ENCODE results near the gene DSCAM. TPM values are rescaled to one million over a fixed set of nuclear protein-coding genes. Genes with fewer than 3 reads are reported as not detected.

The DSCAM gene
- total RNA-seq, 1 experiment from 2014 or later, result 0.03 TPM

- no peak for DNase-seq (ENCODE audit: low read depth)
These were observed 139.9 kb downstream of the DSCAM start for GRCh38 chr21:40706806-40707655.

GRCh38 chr21:40706176-40706575 lies 140.8 kb downstream of the DSCAM start:
- no peak for DNase-seq (ENCODE audit: low read depth)

DNA sequence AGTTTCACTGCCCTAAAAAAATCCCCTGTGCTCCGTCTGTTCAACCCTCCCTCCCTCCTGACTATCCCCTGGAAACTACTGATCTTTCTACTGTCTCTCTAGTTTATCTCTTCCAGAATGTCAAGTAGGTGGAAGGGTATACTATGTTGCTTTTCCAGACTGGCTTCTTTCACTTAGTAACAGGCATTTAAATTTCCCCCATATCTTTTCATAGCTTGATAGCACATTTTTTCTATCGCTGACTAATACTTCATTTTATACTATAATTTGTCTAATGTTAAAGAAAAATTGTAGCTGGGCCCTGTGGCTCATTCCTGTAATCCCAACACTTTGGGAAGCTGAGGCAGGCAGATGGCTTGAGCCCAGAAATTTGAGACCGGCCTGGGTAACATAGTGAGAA lies 142.8 kb downstream of the DSCAM start:
- no peak for DNase-seq (ENCODE audit: low read depth)

DNA sequence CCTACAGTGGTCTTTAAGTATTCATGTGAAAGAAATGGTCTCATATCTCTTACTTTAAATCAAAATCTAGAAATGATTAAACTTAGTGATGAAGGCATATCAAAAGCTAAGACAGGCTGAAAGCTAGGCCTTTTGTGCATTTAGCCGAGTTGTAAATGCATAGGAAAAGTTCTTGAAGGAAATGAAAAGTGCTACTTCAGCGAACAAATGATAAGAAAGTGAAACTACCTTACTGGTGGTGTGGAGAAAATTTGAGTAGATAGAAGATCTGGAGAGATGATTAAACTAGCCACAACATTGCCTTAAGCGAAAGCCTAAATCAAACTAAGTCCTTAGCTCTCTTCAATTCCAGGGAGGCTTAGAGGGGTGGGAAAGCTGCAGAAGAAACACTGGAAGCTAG lies 147.6 kb downstream of the DSCAM start:
- no peak for DNase-seq (ENCODE audit: low read depth)

- DNase-seq (ENCODE audit: low read depth), result no peak
These were observed 150.7 kb downstream of the DSCAM start for GRCh38 chr21:40696246-40696645.

DNA sequence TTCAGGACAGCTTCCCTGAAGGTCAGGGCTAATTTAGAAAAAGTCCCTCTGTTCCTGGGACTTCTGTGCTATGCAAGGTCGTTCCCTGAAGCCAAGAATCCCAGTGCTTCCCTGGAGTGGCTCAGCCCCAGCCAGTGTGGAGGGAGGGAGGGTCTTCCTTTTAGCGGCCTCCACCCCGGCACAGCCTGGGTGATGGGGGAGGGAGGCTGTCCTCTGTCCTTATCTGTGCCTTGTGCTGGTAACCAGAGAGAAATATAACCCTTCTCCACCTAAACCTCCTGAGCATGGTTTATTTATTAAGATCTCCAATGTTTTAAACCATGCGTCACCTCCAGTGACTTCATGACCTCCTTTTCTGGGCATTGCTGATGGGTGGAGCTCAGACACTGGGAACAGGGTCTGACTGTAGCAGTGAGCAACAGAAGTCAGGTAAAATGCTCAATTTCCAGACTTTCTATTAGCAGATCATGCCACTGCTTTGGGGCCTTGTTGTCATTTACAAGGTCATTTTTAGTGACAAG lies 157.1 kb downstream of the DSCAM start:
- no peak for DNase-seq (ENCODE audit: low read depth)

DNA sequence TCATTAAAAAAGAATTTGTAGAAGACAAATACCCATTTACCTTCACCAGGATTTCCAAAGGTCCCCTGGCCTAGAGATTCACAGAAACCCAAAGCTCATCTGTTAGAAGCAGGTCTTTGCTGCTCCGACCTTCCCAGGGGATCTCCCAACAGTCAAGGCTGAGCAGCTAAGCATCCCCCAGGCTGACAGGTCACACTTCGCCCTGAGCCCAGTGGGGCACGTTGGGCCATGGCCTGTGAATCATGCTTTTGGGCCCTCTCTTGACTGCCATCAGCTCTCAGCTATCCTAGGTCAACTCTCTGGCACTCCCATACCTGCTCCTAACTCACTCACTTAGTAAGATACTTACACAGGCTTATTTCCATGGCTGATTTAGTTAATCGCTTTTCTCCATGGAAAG lies 157.7 kb downstream of the DSCAM start:
- DNase-seq (ENCODE audit: low read depth), result no peak

GRCh38 chr21:40688106-40688864 lies 158.7 kb downstream of the DSCAM start:
- DNase-seq (ENCODE audit: low read depth), result no peak

- DNase-seq (ENCODE audit: low read depth), result no peak
These were observed 159.3 kb downstream of the DSCAM start for GRCh38 chr21:40687625-40688024.

- DNase-seq (ENCODE audit: low read depth), result no peak
These were observed 160.4 kb downstream of the DSCAM start for GRCh38 chr21:40686526-40686925.

- no peak for DNase-seq (ENCODE audit: low read depth)
These were observed 161.8 kb downstream of the DSCAM start for GRCh38 chr21:40685141-40685540.

DNA sequence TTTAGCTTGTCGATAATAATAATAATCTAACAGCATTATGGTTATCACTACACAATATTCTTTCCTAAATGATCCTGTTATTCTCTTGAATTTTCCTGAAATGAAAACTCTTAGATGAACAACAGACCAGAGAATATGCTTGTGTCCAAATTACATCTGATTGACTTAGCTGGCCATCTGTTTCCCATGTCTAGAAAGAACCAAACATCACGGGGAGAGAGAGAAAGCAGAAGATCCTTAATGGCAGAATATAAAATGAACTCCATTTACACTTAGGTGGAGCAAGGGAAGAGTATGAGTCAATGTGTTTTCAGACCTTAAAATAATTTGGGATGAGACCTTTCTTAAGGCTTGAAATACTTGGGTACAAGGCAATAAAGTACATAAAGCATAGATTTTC lies 162.2 kb downstream of the DSCAM start:
- DNase-seq (ENCODE audit: low read depth), result no peak

GRCh38 chr21:40683349-40683748 lies 163.6 kb downstream of the DSCAM start:
- DNase-seq (ENCODE audit: low read depth), result no peak

DNA sequence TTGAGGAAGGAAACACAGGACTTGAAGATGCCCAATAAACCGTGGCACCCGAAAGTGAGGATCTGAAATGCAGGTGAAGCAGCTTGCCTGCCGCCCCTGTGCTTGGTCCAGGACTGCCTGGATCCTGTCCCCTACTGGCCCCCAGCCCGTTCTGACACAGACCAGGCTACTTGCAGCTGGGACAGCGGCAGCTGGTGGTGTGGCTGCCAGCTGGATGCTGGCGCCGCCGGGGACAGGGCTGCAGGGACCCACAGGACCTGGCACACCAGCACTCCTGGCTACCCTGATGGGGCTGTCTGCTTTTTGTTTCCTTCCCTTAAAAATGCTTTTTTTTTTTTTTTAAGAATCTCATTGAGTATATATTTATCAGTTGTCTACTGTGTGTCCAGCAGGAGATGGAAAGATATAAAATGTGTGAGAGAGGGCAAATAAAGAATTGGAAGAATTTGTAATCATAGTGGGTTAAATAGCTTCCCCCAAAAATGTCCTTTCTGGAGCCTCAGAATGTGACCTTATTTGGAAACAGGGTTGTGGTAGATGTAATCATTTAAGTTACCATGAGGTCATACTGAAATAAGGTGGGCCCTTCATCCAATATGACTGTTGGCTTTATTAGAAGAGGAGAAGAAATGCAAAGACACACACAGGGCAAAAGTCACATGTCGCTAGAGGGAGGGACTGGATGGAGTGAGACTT lies 165.6 kb downstream of the DSCAM start:
- DNase-seq (ENCODE audit: low read depth), result no peak

DNA sequence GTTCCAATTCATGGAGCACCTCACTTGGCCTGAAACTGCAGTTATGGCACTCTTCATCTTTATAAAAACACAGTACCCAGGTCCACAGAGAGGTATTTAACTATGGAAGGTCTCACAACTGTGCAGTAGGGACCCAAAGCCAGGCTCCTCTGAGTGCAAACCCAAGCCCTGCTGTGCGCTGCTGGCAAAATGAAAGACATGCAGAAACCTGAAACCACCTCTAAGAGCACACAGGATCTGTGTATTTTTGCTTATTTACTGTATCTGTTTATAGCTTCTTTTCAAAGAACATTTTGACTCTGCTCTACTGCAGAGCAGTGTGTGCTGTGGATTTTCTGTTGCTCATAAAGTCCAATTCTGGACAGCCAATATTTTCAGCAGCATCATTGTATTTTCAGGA lies 166.6 kb downstream of the DSCAM start:
- no peak for DNase-seq (ENCODE audit: low read depth)

DNA sequence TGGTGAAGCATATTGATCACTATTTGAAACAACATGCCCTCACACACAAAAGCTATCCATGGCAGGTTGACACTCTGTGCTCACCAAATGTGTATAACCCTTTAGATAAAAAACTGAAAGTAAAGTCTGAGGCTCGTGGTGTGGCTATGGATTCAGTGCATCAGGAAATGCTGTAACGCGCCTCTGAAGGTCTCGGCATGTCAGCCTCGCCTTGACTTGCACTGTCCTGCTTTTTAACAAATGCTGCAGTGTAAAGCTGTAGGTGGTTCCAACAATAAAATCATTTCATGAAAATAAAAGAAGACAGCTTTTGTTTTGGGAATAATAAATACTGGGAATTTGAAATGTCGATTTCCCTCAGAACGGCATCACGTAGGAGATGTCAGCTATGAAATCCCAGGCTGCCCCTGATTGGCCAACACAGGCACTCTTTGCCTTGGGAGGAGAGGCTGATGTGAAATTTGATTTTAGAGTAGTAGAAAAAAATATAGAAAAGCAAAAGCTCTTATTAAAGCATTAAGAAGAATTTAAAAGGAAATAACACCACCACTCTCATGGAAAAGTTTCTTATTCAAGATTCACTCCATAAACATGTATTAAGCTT lies 168.2 kb downstream of the DSCAM start:
- no peak for DNase-seq (ENCODE audit: low read depth)

GRCh38 chr21:40675017-40675416 lies 171.9 kb downstream of the DSCAM start:
- no peak for DNase-seq (ENCODE audit: low read depth)

GRCh38 chr21:40672602-40673001 lies 174.4 kb downstream of the DSCAM start:
- no peak for DNase-seq (ENCODE audit: low read depth)

GRCh38 chr21:40671716-40672115 lies 175.2 kb downstream of the DSCAM start:
- DNase-seq (ENCODE audit: low read depth), result peak; percentile 3

- no peak for DNase-seq (ENCODE audit: low read depth)
These were observed 178.2 kb downstream of the DSCAM start for GRCh38 chr21:40668555-40669275.

GRCh38 chr21:40667967-40668366 lies 179.0 kb downstream of the DSCAM start:
- no peak for DNase-seq (ENCODE audit: low read depth)

All from HT1080 (cell line).